Measurements from ENCODE around the gene RHBDF2. TPM values are rescaled to one million over a fixed set of nuclear protein-coding genes. Genes with fewer than 3 reads are reported as not detected.
A peak's percentile ranks its signal among the peaks of the same experiment; 100 is the strongest.

RHBDF2 gene
- total RNA-seq, 1 donor from 2014 or later = 54.5 TPM

DNA sequence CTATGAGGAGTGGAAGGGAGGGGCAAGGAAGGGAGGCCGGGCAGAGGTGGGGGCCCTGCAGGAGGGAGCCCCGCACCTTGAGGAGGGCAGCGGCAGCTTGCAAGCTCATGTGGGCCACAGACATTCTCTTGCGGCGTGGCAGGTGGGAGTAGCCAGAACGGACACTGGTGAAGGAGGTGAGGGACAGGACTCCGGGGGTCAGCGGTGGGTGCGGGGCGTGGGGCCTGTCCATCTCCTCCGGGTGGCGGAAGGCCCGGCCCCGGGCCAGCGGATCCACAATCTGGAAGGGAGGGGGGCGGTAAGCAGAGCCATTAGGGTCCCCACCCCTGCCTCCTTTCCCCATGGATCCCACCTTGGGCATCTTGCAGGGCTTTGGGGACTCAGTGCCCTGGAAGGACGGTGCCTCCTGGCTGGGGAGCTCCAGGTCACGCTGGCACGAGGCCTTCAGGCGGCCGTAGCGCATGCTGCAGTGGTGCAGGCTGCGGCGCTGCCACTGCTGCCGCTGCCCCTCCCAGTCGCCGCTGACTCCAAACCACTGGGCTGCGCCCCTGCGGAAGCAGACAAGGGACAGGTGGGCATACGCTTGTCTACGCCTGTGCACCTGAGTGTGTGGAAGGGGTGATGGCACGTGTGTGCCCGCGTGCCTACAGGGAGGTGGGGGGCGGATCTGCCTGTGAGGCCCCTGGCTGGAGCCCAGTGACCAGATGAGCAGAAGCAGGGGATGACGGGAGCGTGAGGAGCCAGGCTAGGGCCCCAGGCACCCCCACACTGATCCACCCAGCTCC, 22.3 kb downstream of the RHBDF2 start:
- Mint-ChIP-seq H3K9me3 (no peaks in the 10 kb centered on the region), H3K4me1 (peaks cover 1% of the 10 kb centered on the region), H3K4me3 (no peak overlapping the region), H3K36me3 (ENCODE audit: low read depth) (peaks cover 26% of the 10 kb centered on the region), H3K27ac (no peak overlapping the region), H3K27me3 (no peaks in the 10 kb centered on the region)
- intact Hi-C loops (cut with micrococcal nuclease) = no loop called here
- no peak for DNase-seq

DNA sequence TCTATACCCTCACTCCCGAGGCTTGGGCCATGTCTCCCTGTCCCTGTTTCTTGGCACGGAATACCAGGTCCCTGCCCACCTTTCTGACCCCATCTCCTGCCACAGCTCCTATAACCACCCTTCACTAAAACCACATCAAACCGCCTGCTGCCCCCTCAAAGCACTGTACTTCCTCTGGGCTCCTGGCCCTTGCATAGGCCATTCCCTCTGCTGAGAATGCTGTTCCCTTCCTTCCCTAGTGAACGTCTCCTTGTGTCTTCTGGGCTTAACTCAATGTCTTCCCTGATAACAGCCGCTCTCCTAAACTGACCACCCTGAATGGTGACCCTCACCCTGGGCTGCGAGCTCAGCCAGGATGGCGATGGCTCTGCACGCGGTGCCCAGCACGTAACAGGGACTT, 23.1 kb downstream of the RHBDF2 start:
- no peak for DNase-seq
- intact Hi-C loops (cut with micrococcal nuclease) = no loop called here
- no peaks in the 10 kb centered on the region for H3K27me3 Mint-ChIP-seq
- no peak overlapping the region for H3K27ac Mint-ChIP-seq
- H3K4me1 Mint-ChIP-seq = peaks cover 1% of the 10 kb centered on the region
- no peaks in the 10 kb centered on the region for H3K9me3 Mint-ChIP-seq
- peaks cover 32% of the 10 kb centered on the region for H3K36me3 Mint-ChIP-seq (ENCODE audit: low read depth)
- H3K4me3 Mint-ChIP-seq = no peak overlapping the region

DNA sequence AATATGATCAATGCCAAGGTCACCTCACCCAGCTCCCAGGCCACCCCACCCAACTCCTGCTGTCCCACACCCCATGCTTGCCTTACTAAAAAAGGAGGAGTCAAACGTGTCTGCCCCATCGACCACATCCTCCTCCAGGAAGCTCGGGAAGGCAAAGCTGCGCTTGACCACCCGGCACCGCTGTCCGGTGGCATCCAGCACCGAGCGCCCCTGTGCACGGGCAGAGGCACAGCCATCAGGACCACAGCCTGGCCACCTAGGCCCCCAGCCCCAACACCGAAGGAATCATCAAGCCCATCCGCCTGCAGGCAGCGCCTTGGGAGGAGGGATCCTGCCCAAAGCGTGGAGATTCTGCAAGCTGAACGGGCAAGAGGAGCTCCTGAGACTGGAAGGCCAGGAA, 23.6 kb downstream of the RHBDF2 start:
- Mint-ChIP-seq H3K27ac (no peak overlapping the region), H3K27me3 (no peaks in the 10 kb centered on the region), H3K36me3 (ENCODE audit: low read depth) (peaks cover 35% of the 10 kb centered on the region), H3K9me3 (no peaks in the 10 kb centered on the region), H3K4me1 (peaks cover 1% of the 10 kb centered on the region), H3K4me3 (no peak overlapping the region)
- DNase-seq = no peak
- intact Hi-C loops (cut with micrococcal nuclease) = no loop called here

DNA sequence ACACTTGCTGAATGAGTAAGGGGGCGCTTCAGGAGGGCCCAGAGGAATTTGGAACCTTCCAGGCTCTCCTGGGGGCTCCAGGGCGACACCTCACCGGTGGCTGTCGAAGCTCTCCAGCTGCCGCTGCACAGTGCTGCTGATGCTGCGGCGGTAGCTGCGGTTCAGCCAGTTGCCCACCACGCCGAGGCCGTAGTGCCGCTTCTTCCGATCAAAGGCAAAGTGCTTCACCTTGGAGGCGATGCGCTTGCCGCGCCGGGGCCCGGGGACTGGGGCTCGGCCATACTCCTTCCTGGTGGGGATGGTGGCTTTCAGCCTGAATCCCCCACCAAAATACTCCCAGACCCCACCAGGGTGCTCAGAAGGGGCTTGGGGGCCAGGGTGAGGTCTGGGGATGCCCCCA, 24.5 kb downstream of the RHBDF2 start:
- H3K36me3 Mint-ChIP-seq (ENCODE audit: low read depth) = peaks cover 33% of the 10 kb centered on the region
- intact Hi-C loops (cut with micrococcal nuclease) = no loop called here
- H3K4me1 Mint-ChIP-seq = peaks cover 1% of the 10 kb centered on the region
- no peak overlapping the region for H3K27ac Mint-ChIP-seq
- no peaks in the 10 kb centered on the region for H3K9me3 Mint-ChIP-seq
- DNase-seq = no peak
- no peak overlapping the region for H3K4me3 Mint-ChIP-seq
- no peaks in the 10 kb centered on the region for H3K27me3 Mint-ChIP-seq

DNA sequence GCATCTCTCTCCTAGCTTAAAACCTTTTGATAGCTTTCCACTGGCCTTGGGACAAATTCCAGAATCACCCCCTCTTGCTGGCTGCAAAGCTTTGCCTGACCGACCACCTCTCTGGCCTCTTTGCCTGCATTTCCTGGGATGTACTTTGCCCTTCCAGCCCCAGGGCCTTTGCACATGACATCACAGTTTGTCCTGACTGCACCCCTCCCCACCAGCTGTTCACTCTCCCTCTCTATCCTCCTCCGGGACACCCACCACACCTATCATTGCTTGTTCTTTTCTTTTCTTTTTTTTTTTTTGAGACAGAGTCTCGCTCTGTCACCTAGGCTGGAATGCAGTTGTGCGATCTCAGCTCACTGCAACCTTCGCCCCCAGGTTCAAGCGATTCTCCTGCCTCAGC, 25.9 kb downstream of the RHBDF2 start:
- intact Hi-C loops (cut with micrococcal nuclease) = no loop called here
- no peaks in the 10 kb centered on the region for H3K9me3 Mint-ChIP-seq
- H3K4me1 Mint-ChIP-seq = no peaks in the 10 kb centered on the region
- DNase-seq = no peak
- no peak overlapping the region for H3K4me3 Mint-ChIP-seq
- peaks cover 34% of the 10 kb centered on the region for H3K36me3 Mint-ChIP-seq (ENCODE audit: low read depth)
- no peak overlapping the region for H3K27ac Mint-ChIP-seq
- no peaks in the 10 kb centered on the region for H3K27me3 Mint-ChIP-seq

DNA sequence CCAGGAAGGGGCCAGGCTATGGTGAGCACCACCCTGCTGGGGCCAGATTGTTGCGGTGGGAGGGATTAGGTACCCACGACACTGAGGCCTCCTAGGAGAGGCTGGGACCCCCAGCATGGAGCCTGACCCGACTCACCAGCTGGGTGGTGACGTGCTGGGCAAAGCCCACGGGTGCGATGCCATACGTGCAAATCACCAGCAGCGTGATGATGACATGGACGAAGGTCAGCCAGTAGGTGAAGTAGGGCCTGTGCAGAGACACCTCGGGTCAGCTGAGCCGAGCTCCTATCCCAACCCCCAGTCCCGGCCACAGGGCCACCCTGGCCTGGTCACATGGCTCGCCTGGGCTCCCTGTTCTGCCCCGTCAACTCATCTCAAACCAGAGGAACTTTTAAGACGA, 26.3 kb downstream of the RHBDF2 start:
- Mint-ChIP-seq H3K36me3 (ENCODE audit: low read depth) (peaks cover 34% of the 10 kb centered on the region), H3K27ac (no peak overlapping the region), H3K9me3 (no peaks in the 10 kb centered on the region), H3K4me3 (no peak overlapping the region), H3K4me1 (no peaks in the 10 kb centered on the region), H3K27me3 (no peaks in the 10 kb centered on the region)
- intact Hi-C loops (cut with micrococcal nuclease) = no loop called here
- no peak for DNase-seq

DNA sequence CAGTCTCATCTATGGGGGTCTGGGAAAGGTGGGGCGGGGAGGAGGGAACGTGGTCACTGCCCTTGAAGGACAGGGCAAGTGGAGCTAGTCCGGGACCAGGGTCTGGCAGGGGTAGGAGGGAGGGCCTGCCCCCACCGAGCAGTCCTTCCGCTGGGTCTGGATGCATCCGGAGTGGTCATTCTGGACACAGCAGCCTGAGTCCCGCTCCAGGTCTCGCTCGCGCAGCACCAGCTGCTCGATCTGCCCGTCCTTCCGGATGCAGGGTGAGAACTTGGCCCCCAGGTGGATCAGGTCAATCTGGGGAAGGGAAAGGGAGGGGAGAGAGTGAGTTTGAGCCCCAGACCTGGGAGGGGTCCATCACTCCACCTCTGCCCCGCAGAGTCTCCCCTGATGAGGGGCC, 27.0 kb downstream of the RHBDF2 start:
- Mint-ChIP-seq H3K36me3 (ENCODE audit: low read depth) (peaks cover 32% of the 10 kb centered on the region), H3K4me1 (no peaks in the 10 kb centered on the region), H3K27ac (no peak overlapping the region), H3K27me3 (no peaks in the 10 kb centered on the region), H3K4me3 (no peak overlapping the region), H3K9me3 (no peaks in the 10 kb centered on the region)
- intact Hi-C loops (cut with micrococcal nuclease) = no loop called here
- DNase-seq = no peak

DNA sequence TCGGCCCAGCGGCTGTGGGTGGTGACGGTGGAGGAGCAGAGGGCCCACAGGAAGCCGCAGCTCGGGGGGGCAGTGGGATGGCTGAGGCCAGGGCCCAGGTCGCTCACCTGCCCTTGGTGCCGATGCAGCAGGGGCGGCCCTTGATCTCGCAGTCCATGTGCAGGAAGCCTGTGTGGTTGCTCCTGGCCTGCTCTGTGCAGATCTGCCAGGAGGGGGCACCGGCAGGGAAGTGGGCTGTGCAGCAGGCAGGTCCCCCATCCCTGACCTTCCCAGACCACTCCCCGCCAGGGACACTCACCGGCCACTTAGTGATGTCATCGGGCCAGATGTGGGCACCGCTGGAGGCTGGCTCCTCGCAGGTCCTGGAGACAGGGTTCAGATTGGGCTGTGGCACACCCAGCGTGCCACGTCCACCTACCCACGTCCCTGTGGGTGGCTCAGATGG, 27.7 kb downstream of the RHBDF2 start:
- intact Hi-C loops (cut with micrococcal nuclease) = no loop called here
- no peaks in the 10 kb centered on the region for H3K27me3 Mint-ChIP-seq
- no peak overlapping the region for H3K4me3 Mint-ChIP-seq
- H3K36me3 Mint-ChIP-seq (ENCODE audit: low read depth) = peaks cover 28% of the 10 kb centered on the region
- H3K9me3 Mint-ChIP-seq = no peaks in the 10 kb centered on the region
- no peaks in the 10 kb centered on the region for H3K4me1 Mint-ChIP-seq
- DNase-seq = peak; percentile 69
- no peak overlapping the region for H3K27ac Mint-ChIP-seq

DNA sequence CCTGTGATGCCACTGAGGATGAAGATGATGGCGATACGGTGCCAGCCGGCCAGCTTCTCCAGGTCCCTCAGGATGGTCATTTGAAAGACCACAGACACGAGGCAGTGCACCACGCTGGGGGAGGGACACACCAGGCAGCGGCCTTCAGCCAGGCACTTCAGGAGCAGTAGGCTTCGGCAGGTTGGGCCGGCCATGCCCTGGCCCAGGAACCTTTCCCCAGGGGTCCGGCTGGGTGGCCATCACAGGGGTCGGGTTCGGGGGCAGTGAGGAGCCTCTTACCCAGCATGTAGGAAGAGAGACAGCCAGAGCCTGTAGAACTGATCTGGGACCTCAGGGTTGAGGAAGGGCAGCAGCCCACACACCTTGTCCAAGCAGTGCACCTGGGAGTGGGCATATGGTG, 28.5 kb downstream of the RHBDF2 start:
- no peak for DNase-seq
- Mint-ChIP-seq H3K27ac (no peak overlapping the region), H3K27me3 (no peaks in the 10 kb centered on the region), H3K4me1 (no peaks in the 10 kb centered on the region), H3K9me3 (no peaks in the 10 kb centered on the region), H3K4me3 (no peak overlapping the region), H3K36me3 (ENCODE audit: low read depth) (peaks cover 21% of the 10 kb centered on the region)
- intact Hi-C loops (cut with micrococcal nuclease) = no loop called here

DNA sequence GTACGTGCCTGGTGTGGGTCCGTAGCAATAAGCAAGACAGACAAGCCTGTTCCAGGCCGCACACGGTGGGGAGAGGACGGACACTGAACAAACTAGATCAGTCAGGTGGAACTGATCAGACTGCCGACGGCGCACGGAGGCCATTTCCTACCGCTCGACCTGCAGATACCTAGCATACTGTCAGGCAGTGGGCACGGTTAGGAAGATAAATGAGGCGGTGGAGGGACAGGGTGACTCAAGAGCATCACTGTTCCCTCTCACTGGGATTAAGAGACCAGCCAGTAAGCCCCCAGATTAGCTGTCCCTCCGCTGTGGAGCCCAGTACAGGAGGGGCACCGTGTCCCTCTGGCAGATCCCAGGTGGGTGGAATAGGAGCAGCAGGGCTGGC, 29.0 kb downstream of the RHBDF2 start:
- Mint-ChIP-seq H3K36me3 (ENCODE audit: low read depth) (peaks cover 21% of the 10 kb centered on the region), H3K4me1 (no peaks in the 10 kb centered on the region), H3K27ac (no peak overlapping the region), H3K27me3 (no peaks in the 10 kb centered on the region), H3K9me3 (no peaks in the 10 kb centered on the region), H3K4me3 (no peak overlapping the region)
- intact Hi-C loops (cut with micrococcal nuclease) = no loop called here
- no peak for DNase-seq

DNA sequence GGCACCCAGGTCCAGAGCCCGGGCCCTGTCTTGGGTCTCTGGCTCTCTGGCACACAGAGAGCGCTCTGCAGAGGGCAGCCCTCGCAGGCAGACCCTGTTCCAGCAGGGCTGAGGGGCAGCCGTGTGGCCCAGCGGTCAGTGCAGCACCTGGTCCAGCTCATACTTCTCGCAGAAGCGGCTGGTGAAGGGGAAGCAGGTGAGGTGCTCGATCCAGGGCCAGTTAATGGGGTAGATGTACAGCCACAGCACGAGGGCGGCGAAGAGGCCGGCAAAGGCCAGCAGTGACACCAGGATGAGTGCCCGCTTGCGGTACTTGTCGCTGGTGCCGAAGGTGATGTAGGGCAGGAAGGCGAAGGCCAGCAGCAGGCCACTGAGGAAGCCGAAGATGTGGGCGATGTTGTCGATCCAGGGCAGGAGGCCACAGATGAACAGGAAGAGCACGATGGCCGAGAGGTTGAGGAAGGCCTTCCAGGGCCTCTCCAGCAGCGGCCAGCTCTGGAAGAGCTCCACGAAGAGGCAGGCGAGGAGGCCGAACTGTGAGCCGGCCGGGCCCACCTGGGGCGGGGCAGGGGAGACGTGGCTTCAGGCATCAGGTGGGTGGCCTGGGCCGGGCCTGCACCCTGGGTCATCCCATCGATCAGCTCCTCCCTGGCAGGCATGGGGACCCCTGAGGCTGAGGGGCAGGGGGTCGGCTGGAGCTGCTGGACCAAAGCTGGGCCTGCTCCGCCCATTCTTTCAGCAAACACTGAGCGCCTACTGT, 29.5 kb downstream of the RHBDF2 start:
- H3K27me3 Mint-ChIP-seq = no peaks in the 10 kb centered on the region
- no peaks in the 10 kb centered on the region for H3K9me3 Mint-ChIP-seq
- H3K36me3 Mint-ChIP-seq (ENCODE audit: low read depth) = peaks cover 21% of the 10 kb centered on the region
- no peak overlapping the region for H3K27ac Mint-ChIP-seq
- intact Hi-C loops (cut with micrococcal nuclease) = no loop called here
- DNase-seq = no peak
- no peak overlapping the region for H3K4me3 Mint-ChIP-seq
- no peaks in the 10 kb centered on the region for H3K4me1 Mint-ChIP-seq

DNA sequence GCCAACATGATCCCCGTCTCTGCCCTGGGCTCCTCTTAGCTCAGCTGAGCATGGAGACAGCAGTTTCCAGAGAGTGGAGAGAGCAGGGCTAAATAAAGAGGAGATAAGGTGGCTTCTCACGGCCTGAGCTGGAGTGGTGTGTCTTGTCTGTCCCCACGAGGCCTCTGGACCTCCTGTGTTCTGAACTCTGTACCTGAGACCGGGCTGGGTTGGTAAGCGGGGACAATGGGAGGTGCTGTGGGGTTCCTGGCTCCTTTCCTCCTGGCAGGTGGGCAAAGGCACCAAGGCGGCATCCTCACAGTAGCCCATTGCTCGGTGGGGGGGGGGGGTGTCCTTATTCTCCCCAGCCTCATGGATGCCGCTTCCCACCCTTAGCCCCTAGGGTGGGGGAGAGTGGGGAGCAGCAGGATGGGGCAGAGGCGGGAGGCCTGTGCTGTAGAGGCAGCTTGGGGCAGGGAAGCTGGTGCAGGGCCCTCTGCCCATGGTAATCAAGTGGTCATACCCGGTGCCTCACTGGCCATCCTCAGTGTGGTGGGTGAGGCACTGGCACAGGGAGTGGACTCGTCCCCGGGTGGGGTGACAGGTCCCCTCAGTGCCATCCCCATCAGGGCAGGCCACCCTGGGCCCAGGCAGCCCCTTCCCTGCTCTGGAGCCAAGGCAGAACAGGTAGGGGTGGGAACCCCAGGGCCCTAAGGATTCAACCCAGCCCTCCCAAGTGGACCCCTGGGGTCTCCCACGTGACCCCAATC, 31.1 kb downstream of the RHBDF2 start:
- no peaks in the 10 kb centered on the region for H3K9me3 Mint-ChIP-seq
- H3K4me3 Mint-ChIP-seq = no peak overlapping the region
- H3K27me3 Mint-ChIP-seq = no peaks in the 10 kb centered on the region
- H3K36me3 Mint-ChIP-seq (ENCODE audit: low read depth) = peaks cover 16% of the 10 kb centered on the region
- intact Hi-C loops (cut with micrococcal nuclease) = no loop called here
- H3K27ac Mint-ChIP-seq = no peak overlapping the region
- H3K4me1 Mint-ChIP-seq = peaks cover 4% of the 10 kb centered on the region
- no peak for DNase-seq

DNA sequence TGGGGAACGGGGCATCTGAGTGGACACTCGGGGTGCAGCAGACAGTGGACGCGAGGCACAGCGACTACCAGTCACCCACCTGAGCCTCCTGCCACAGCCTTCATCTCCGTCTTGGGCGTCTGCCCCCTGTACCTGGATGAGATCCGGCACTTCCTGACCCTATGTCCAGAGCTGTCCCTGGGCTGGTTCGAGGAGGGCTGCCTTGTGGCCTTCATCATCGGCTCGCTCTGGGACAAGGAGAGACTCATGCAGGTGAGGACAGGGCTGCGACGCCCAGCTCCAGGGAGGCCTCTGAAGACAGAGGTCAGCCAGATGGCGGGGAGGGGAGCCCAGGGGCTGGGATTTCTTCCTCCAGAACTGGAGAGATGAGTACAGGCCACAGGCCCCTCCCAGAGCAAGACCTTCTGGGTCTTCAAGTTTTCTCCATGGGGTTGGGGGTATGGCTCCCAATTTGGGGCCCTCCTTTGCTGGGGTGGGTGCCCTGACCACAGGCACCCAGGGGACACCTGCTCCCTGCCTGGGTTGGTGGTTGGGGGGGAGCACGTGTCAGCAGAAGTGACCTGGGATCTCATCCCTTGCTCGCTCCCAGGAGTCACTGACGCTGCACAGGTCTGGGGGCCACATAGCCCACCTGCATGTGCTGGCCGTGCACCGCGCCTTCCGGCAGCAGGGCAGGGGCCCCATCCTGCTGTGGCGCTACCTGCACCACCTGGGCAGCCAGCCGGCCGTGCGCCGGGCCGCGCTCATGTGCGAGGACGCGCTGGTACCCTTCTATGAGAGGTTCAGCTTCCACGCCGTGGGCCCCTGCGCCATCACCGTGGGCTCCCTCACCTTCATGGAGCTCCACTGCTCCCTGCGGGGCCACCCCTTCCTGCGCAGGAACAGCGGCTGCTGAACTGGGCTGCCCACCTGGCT, 31.9 kb downstream of the RHBDF2 start:
- H3K4me1 Mint-ChIP-seq = peaks cover 4% of the 10 kb centered on the region
- H3K27me3 Mint-ChIP-seq = no peaks in the 10 kb centered on the region
- H3K27ac Mint-ChIP-seq = no peak overlapping the region
- H3K9me3 Mint-ChIP-seq = no peaks in the 10 kb centered on the region
- H3K4me3 Mint-ChIP-seq = no peak overlapping the region
- intact Hi-C loops (cut with micrococcal nuclease) = no loop called here
- no peak for DNase-seq
- peaks cover 15% of the 10 kb centered on the region for H3K36me3 Mint-ChIP-seq (ENCODE audit: low read depth)

Measured in activated CD4-positive, alpha-beta T cell treated with anti-CD3 and anti-CD28 coated beads, Interleukin-2, amount 10 ng/mL, durations not matched to agents 24 days and 14 days (primary cell).